ENCODE measurements around the gene ISY1.

DNA sequence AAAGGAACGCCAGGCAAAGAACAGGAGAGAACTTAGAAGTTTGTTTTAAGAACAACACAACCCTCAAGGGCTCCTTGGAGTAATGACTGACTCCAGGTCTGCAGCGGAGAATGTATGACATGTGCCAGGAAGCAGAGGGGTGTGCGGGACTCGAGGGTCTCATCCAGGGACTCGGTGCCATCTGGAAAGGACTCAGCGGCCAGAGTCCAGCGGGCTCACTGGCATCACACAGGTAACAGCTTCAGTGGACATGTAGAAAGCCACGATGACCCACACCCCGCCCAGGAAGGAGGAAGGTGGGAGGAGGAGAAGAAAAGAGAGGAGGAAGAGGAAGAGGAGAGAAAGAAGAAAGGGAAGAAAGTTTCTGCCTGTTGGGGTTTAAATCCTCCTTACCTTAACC, 78.8 kb downstream of the ISY1 start:
- TF ChIP-seq, protein P1, sequence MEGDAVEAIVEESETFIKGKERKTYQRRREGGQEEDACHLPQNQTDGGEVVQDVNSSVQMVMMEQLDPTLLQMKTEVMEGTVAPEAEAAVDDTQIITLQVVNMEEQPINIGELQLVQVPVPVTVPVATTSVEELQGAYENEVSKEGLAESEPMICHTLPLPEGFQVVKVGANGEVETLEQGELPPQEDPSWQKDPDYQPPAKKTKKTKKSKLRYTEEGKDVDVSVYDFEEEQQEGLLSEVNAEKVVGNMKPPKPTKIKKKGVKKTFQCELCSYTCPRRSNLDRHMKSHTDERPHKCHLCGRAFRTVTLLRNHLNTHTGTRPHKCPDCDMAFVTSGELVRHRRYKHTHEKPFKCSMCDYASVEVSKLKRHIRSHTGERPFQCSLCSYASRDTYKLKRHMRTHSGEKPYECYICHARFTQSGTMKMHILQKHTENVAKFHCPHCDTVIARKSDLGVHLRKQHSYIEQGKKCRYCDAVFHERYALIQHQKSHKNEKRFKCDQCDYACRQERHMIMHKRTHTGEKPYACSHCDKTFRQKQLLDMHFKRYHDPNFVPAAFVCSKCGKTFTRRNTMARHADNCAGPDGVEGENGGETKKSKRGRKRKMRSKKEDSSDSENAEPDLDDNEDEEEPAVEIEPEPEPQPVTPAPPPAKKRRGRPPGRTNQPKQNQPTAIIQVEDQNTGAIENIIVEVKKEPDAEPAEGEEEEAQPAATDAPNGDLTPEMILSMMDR (IDR thresholded peaks at IDR 0.05), result no peak
- no peak for TF ChIP-seq POLR2A (IDR thresholded peaks at IDR 0.05)
